Epidermal melanocyte (primary cell): ENCODE data around the gene MRE11.
"Not testable (repeated sequence)": the region's sequence is repeated elsewhere in the genome, so short reads cannot be mapped to it uniquely, and the experiment has no call there.

Experiments
- DNase-seq: peaks from one replicate; pipeline ENCODE4 v3.0.0; 2011; ENCODE audit warnings: low spot score; ENCODE audit not compliant: insufficient read length

Gene MRE11

DNA sequence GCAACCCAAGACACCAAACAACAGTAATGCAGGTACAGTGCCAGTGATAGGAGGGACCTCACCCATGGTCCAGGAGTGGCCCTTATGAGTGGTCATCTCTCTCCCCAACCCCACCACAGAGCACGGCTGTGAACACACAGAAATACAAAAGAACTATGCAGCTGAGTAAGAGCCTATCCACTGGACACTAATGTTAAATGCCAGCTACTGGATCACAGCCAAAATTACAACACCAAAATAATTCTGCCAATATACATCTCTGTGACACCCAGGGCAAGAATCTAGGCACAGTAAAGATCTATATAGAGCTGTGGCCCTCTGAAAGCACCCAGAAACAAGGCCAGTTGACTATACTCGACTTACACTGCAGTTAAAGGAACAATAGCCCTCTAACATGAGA lies 69.6 kb downstream of the MRE11 start:
- DNase-seq: no peak

DNA sequence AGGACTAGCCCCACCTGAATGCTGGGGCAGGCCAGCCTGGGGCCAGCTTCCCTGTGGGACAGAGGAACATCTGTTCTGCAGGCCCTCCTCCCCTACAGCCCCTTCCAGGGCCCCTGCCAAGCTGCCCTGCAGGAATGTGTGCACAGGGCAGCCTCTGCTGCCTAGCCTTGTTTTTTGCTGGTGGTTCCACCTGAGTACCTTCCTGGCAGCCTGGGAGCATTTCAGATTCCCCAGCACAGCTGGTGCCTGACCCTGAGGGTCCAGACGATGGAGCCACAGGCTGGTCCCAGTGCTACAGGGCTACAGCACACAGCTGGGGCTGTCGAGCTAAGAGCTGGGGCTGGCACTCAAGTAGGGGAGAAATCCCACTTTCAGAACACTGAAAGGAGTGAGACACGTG lies 70.1 kb downstream of the MRE11 start:
- no peak for DNase-seq

DNA sequence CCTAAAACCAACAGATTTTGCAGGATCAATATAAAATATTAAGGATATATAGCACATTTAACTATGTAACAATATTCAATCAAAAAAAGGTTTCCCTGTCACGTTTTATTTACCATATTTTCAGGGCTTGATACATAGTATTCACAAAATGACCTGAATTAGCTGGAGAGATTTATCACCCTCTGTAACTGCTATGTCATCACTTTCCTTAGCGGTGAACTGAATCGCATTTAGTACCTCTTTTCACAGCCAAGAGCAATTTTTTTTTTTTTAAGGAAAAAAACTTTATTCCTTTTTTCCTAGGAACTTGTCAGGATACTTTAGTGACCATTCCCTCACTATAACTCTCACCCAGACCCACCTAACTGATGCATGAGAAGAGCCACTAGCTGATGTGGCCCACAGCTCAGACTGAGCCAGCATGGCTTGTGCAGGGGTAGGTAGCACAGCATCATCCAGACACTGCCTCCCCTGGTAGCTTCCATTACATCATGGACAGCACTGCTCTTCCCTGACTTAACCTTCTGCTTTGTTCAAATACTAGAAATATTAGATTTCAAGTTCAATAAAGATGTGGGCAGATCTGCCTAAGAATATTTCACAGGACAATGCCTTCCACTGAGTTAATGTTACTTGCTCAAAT lies 75.4 kb downstream of the MRE11 start:
- no peak for DNase-seq

DNA sequence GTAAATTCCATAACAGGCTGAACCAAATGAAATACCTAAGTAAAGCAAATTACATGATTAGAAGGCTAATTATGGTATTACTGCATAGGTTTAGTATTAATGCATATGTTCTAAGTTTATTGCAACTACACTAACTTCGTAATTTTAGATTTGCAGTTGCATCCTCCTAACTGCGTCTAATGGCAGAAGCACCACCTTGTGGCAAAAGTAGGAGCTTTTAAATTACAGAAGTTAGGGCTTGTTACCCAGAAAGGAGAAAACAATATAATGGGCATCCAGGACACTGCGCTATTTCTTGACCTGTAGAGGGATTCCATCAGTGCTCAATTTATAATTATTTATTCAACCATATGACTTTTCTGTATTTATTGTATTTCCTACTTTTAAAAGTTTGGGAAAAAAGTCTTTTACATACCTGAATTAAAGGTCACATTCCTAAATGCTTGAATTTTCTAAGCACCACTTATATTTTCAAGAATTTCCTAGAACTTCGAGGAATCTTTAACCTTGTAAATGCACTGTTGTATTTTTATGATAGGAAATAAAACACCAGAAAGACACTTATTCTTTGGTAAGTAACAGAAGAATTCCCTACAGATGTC lies 76.2 kb downstream of the MRE11 start:
- no peak for DNase-seq

GRCh38 chr11:94405062-94405833 lies 88.4 kb downstream of the MRE11 start:
- DNase-seq: no peak

DNA sequence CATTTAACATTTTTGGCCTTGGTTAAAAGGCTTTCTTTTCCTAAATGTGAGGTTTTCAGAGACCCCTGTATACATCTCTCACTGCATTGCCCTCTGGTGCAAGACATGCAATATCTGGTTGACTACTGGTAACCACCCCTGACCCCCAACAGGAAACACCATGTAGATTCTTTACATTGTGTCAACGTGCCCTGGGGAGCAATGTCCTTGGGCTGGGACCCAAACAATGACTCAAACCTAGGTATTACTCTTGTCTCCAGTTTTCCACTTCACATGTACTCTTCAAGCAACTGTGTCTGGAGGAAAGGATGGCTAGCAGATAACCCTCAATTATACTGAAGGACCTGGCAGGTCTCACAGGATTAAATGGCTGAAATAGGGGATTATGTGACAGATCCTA lies 91.3 kb downstream of the MRE11 start:
- no peak for DNase-seq

- no peak for DNase-seq
These were observed 91.8 kb downstream of the MRE11 start for GRCh38 chr11:94401773-94402265.

DNA sequence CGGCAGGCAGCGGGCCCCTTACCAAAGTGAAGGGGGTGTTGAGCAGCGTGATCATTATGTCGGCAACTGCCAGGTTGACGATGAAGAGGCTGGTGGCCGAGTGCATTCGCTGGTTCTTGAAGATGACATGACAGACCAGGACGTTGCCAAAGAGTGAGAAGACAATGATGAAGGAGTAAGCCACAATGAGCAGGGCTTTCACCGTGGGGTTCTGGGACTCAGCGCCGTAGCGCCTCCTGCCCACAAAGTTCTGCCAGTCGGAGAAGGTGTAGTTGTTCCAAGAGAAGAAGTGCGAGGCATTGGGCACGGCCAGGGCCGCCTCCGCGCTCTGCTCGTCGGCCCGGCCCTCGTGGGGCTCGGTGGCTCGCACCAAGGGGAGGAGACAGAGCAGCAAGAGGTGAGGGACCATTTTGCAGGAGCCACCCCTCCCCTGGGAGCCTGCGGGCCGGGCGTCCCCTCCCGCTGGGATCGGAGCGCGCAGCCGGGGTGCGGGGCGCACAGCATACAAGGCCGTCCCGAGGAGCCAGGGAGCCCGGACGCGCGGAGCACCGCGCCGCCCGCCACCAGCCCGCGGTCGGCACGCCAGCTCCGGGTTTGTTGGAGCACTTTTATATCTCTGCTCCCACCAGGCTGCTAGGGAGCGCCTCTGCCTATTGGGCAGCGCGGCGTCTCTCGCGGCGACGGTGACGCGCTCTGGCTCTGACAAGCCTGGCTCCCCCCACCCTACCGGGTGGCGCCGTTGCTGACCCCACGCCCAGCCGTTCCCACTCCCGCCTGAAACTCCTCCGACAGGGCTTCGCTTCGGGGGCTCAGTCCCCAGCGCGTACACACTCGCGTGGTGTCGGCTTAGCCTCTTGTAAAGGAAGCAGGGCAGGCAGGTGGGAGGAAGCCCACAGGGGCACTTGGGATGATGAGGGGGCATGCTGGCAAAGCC lies 92.5 kb downstream of the MRE11 start, which contains the start of gene GPR83:
Gene GPR83, minus strand, starts transcription at position 581 of the 934 bp plus-strand sequence. Its CDS starts 172 bp downstream, at position 409.
- DNase-seq: no peak

- no peak for DNase-seq
These were observed 93.2 kb downstream of the MRE11 start for GRCh38 chr11:94400457-94400838.

DNA sequence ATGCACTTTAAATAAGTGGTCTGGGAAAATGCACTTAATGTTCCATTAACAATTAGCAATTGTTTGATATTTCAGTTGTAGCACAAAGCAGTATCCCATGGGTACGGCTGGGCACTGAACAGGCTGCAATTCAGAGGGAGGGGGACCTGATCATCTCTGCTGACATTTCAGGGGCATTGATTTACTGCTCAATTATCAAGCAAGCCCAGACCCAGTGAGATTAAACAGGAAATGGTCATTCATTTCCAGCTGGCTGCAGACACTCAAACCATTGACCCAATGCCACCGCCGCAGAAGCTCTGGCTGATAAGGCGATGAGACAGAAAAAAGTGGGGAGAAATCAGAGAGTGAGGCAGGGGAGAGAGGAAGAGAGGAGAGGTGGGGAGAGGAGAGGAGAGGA lies 93.6 kb downstream of the MRE11 start:
- no peak for DNase-seq

DNA sequence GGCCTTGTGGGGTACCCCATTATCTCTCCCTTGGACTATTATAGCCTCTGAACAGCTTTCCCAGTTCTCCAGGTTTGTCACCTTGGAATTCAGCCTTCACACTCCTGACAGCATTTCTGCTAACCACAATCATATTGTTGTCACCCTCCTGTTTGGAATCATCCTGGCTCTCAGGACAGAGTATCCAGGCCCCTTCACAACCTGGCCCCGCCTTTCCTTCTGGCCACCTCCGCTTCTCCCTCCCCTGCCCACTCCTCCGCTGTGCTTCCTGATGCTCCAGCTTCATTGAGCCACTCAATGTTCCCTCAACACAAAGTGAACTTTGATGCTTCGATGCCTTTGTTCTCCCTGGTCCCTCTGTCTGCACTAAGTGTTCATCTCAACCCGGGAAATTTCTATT lies 95.5 kb downstream of the MRE11 start:
- DNase-seq: no peak

- no peak for DNase-seq
These were observed 97.4 kb downstream of the MRE11 start for GRCh38 chr11:94396282-94396681.

DNA sequence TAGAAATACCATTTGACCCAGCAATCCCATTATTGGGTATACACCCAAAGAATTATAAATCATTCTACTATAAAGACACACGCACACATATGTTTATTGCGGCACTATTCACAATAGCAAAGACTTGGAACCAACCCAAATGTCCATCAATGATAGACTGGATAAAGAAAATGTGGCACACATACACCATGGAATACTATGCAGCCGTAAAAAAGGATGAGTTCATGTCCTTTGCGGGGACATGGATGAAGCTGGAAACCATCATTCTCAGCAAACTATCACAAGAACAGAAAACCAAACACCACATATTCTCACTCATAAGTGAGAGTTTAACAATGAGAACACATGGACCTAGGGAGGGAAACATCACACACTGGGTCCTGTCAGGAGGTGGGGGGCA lies 101.7 kb downstream of the MRE11 start:
- not testable (repeated sequence) for DNase-seq

- DNase-seq: no peak
These were observed 114.0 kb downstream of the MRE11 start for GRCh38 chr11:94379613-94380012.

DNA sequence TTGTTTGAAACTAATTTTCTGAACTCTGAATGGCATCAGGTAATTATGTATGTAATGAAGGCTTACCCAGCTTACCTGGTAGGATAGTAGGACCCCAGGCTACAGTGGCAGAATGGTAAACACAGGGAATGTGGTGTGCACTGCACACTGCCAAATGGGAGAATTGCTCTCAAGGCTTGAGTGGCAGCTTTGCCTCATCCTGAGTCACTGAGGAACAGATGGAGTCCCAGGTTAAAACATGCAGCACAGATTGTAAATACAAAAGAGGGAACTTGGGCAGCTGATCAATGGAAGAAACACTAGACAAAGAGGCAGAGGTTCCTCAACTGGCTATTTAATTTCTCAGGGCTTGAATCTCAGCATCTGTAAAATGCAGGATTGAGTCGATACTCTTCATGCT lies 116.8 kb downstream of the MRE11 start:
- DNase-seq: no peak

DNA sequence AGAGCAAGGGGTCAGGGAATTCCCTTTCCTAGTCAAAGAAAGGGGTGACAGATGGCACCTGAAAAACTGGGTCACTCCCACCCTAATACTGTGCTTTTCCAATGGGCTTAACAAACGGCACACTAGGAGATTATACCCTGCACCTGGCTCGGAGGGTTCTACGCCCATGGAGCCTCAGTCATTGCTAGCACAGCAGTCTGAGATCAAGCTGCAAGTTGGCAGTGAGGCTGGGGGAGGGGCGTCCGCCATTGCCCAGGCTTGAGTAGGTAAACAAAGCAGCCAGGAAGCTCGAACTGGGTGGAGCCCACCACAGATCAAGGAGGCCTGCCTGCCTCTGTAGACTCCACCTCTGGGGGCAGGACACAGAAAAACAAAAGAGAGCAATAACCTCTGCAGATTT lies 123.1 kb downstream of the MRE11 start:
- DNase-seq: not testable (repeated sequence)
